ENCODE measurements around the gene PRKRA. TPM values are rescaled to one million over a fixed set of nuclear protein-coding genes. Genes with fewer than 3 reads are reported as not detected.
"Not testable (repeated sequence)": the region's sequence is repeated elsewhere in the genome, so short reads cannot be mapped to it uniquely, and the experiment has no call there.

Gene PRKRA
- total and polyA plus RNA-seq, 2 donors (not counting 3 experiments of a cell fraction or from before 2014, with no cell fraction given): 31.0 to 46.6 TPM

GRCh38 chr2:178425255-178425827 is 25.6 kb downstream of the PRKRA start:
- Histone ChIP-seq H3K4me1 (ENCODE audit: control insufficient read depth, extremely low read depth, insufficient read depth, low read length) (no peaks in the 10 kb centered on the region), H3K27me3 (ENCODE audit: control insufficient read depth in 2 of 2, insufficient read depth in 2 of 2, low read length in 2 of 2) (no peaks in the 10 kb centered on the region), H3K9me3 (replicated peaks; ENCODE audit: control insufficient read depth, insufficient read depth, low read length) (no peaks in the 10 kb centered on the region), H2AFZ (ENCODE audit: low read depth, low read length) (no peak overlapping the region), H3K36me3 (ENCODE audit: control insufficient read depth in 2 of 2, extremely low read depth in 1 of 2, insufficient read depth in 2 of 2, low read length in 2 of 2) (peaks cover 9 to 11% of the 10 kb centered on the region in 2 experiments), H3K4me3 (replicated peaks in 1 of 3; ENCODE audit: insufficient read depth in 1 of 3, low read depth in 1 of 3, low read length in 3 of 3) (no peak overlapping the region), H3K9me1 (replicated peaks; ENCODE audit: control insufficient read depth, extremely low read depth, insufficient read depth, low read length) (no peaks in the 10 kb centered on the region), H3K79me2 (ENCODE audit: control insufficient read depth, insufficient read depth, low read length) (peaks cover 2% of the 10 kb centered on the region), H4K20me1 (replicated peaks; ENCODE audit: control insufficient read depth, extremely low read depth, insufficient read depth, low read length) (no peaks in the 10 kb centered on the region), H3K27ac (ENCODE audit: insufficient read depth, low read depth, low read length) (no peak overlapping the region), H3K4me2 (ENCODE audit: insufficient read depth, low read length) (no peak overlapping the region), H3K9ac (replicated peaks; ENCODE audit: extremely low read depth, insufficient read depth, low read length) (no peak overlapping the region)
- BruUV-seq (replicated peaks): no TSS peak
- dilution Hi-C loops (cut with MboI; ENCODE audit: extremely low pct_ligation_motif_present, low sequenced_read_pairs) (loop anchor here (25.0 kb wide), 1 partner anchor 288 kb away; no protein-coding TSS in a partner anchor), intact Hi-C loops (cut with micrococcal nuclease) (no loop called here)
- TF ChIP-seq FOS (IDR thresholded peaks at IDR 0.05; ENCODE audit: borderline replicate concordance, insufficient read depth, low read length): no peak
- no peak for TF ChIP-seq MYC (IDR thresholded peaks at IDR 0.05; ENCODE audit: low read depth, low read length)
- TF ChIP-seq GATA2 (IDR thresholded peaks at IDR 0.05; ENCODE audit: insufficient read depth, insufficient read length, low read depth, low read length): no peak
- TF ChIP-seq POLR2AphosphoS5 (IDR thresholded peaks at IDR 0.05; ENCODE audit: insufficient read depth, low read depth, low read length): no peak
- no peak for TF ChIP-seq JUN (IDR thresholded peaks at IDR 0.05; ENCODE audit: borderline replicate concordance, insufficient read depth, insufficient read length, low read depth)
- TF ChIP-seq EZH2 (IDR thresholded peaks at IDR 0.05; ENCODE audit: borderline replicate concordance, low read depth, low read length, severe bottlenecking): no peak
- TF ChIP-seq POLR2A (IDR thresholded peaks at IDR 0.05; ENCODE audit: low read depth, low read length): no peak
- no peak for TF ChIP-seq CTCF (IDR thresholded peaks at IDR 0.05; ENCODE audit: extremely low read depth in 1 of 2, insufficient read depth in 1 of 2, low read depth in 1 of 2, low read length in 2 of 2)
- no peak for TF ChIP-seq MAX (IDR thresholded peaks at IDR 0.05; ENCODE audit: insufficient read depth, insufficient read length)
- POLR2A ChIA-PET: interaction anchor here (0.7 kb wide), 1 partner anchor 11 kb away, joined by 3 read pairs; no protein-coding TSS in a partner anchor
- CTCF ChIA-PET: interaction anchor here (1.4 kb wide), 1 partner anchor 11 kb away, joined by 5 read pairs; no protein-coding TSS in a partner anchor
- FAIRE-seq (no peak), DNase-seq (ENCODE audit: low read depth, low spot score) (no peak)

GRCh38 chr2:178423746-178424145 is 27.2 kb downstream of the PRKRA start:
- DNase-seq (ENCODE audit: low read depth, low spot score); H3K36me3 ChIP-seq (ENCODE audit: control insufficient read depth in 2 of 2, extremely low read depth in 1 of 2, insufficient read depth in 2 of 2, low read length in 2 of 2); H3K79me2 ChIP-seq (ENCODE audit: control insufficient read depth, insufficient read depth, low read length); H4K20me1 ChIP-seq (replicated peaks; ENCODE audit: control insufficient read depth, extremely low read depth, insufficient read depth, low read length); H3K27ac ChIP-seq (ENCODE audit: insufficient read depth, low read depth, low read length); BruUV-seq (replicated peaks); H2AFZ ChIP-seq (ENCODE audit: low read depth, low read length); POLR2A ChIA-PET; FAIRE-seq; H3K9ac ChIP-seq (replicated peaks; ENCODE audit: extremely low read depth, insufficient read depth, low read length); H3K27me3 ChIP-seq (ENCODE audit: control insufficient read depth in 2 of 2, insufficient read depth in 2 of 2, low read length in 2 of 2); H3K4me1 ChIP-seq (ENCODE audit: control insufficient read depth, extremely low read depth, insufficient read depth, low read length); H3K4me2 ChIP-seq (ENCODE audit: insufficient read depth, low read length); dilution Hi-C loops (cut with MboI; ENCODE audit: extremely low pct_ligation_motif_present, low sequenced_read_pairs); H3K4me3 ChIP-seq (replicated peaks in 1 of 3; ENCODE audit: insufficient read depth in 1 of 3, low read depth in 1 of 3, low read length in 3 of 3); H3K9me1 ChIP-seq (replicated peaks; ENCODE audit: control insufficient read depth, extremely low read depth, insufficient read depth, low read length); intact Hi-C loops (cut with micrococcal nuclease); H3K9me3 ChIP-seq (replicated peaks; ENCODE audit: control insufficient read depth, insufficient read depth, low read length): not testable (repeated sequence)
- CTCF ChIA-PET: interaction anchor here (1.0 to 1.8 kb wide), 3 partner anchors 9 to 20 kb away, joined by 3 to 14 read pairs (median 4); no protein-coding TSS in a partner anchor

Data from endothelial cell of umbilical vein (primary cell).